ENCODE measurements around the gene MITF.

MITF gene

GRCh38 chr3:69729147-69729919 is 9.9 kb upstream of the MITF start:
- no peak for DNase-seq

GRCh38 chr3:69731080-69731479 is 8.2 kb upstream of the MITF start:
- DNase-seq, result no peak

- no peak for DNase-seq
Observed at GRCh38 chr3:69735893-69736292, 3.4 kb upstream of the MITF start.

GRCh38 chr3:69737392-69737791 is 1.9 kb upstream of the MITF start:
- DNase-seq, result no peak

- no peak for DNase-seq
Observed at GRCh38 chr3:69738315-69738714, 949 bp upstream of the MITF start.

GRCh38 chr3:69738859-69739203 is 433 bp upstream of the MITF start:
- no peak for DNase-seq

- no peak for DNase-seq
Observed at GRCh38 chr3:69740103-69741021, 1.1 kb downstream of the MITF start.

GRCh38 chr3:69741032-69741767 is 1.9 kb downstream of the MITF start:
- DNase-seq, result no peak

GRCh38 chr3:69742391-69742790 is 3.1 kb downstream of the MITF start:
- no peak for DNase-seq

- no peak for DNase-seq
Observed at GRCh38 chr3:69743975-69744906, 5.0 kb downstream of the MITF start.

GRCh38 chr3:69745505-69745904 is 6.2 kb downstream of the MITF start:
- no peak for DNase-seq

GRCh38 chr3:69746119-69746518 is 6.9 kb downstream of the MITF start:
- no peak for DNase-seq

- no peak for DNase-seq
Observed at GRCh38 chr3:69747511-69748258, 8.4 kb downstream of the MITF start.

GRCh38 chr3:69748503-69748902 is 9.2 kb downstream of the MITF start:
- DNase-seq, result no peak

- DNase-seq, result no peak
Observed at GRCh38 chr3:69749461-69749860, 10.2 kb downstream of the MITF start.

GRCh38 chr3:69750549-69750948 is 11.3 kb downstream of the MITF start:
- no peak for DNase-seq

GRCh38 chr3:69751074-69751476 is 11.8 kb downstream of the MITF start:
- no peak for DNase-seq

GRCh38 chr3:69752241-69752640 is 13.0 kb downstream of the MITF start:
- DNase-seq, result no peak

GRCh38 chr3:69753179-69753775 is 14.0 kb downstream of the MITF start:
- no peak for DNase-seq

GRCh38 chr3:69755795-69756194 is 16.5 kb downstream of the MITF start:
- no peak for DNase-seq

All from activated naive CD4-positive, alpha-beta T cell (primary cell).